CD4-positive, CD25-positive, alpha-beta regulatory T cell (primary cell): ENCODE measurements around the gene AGL. TPM values are rescaled to one million over a fixed set of nuclear protein-coding genes. Genes with fewer than 3 reads are reported as not detected.
A peak's percentile ranks its signal among the peaks of the same experiment; 100 is the strongest.
"Not testable (repeated sequence)": the region's sequence is repeated elsewhere in the genome, so short reads cannot be mapped to it uniquely, and the experiment has no call there.

Experiments
- ATAC-seq, 2 donors: fragments of 150-1000 bp; cut with Tn5 transposase; one replicate each; pipeline ENCODE4 v1.10.0; 2021; ENCODE audit warnings: low read depth in 2 of 2, moderate number of reproducible peaks in 2 of 2, moderate library complexity in 1 of 2
- DNase-seq, 3 donors: peaks; one replicate each; pipeline versions ENCODE4 v3.0.0 to v3.0.0-alpha.2; 2012 to 2022; ENCODE audit warnings: mixed read lengths in 1 of 3
- H3K27ac ChIP-seq: one replicate; pipeline ENCODE4 v1.7.0; 2013; ENCODE audit warnings: mild to moderate bottlenecking, low read length; ENCODE audit not compliant: insufficient read depth, poor library complexity, severe bottlenecking
- H3K27me3 ChIP-seq: one replicate; pipeline ENCODE4 v1.7.0; 2013; ENCODE audit warnings: low read length; ENCODE audit not compliant: control insufficient read depth, insufficient read depth
- H3K36me3 ChIP-seq: one replicate; pipeline ENCODE4 v1.7.0; 2013; ENCODE audit warnings: mild to moderate bottlenecking, low read length, moderate library complexity; ENCODE audit not compliant: control insufficient read depth, insufficient read depth
- H3K4me1 ChIP-seq: 2 replicates; pipeline ENCODE4 v1.7.0; 2013; ENCODE audit warnings: mild to moderate bottlenecking, low read length; ENCODE audit not compliant: insufficient read depth, control insufficient read depth, poor library complexity, severe bottlenecking
- H3K4me3 ChIP-seq: one replicate; pipeline ENCODE4 v1.7.0; 2013; ENCODE audit warnings: low read depth, mild to moderate bottlenecking, low read length, moderate library complexity
- H3K9me3 ChIP-seq, 2 experiments: 1 replicate in 1 of 2; 2 replicates in 1 of 2; pipeline ENCODE4 v1.7.0; 2013; ENCODE audit warnings: low read length in 2 of 2, mild to moderate bottlenecking in 1 of 2, moderate library complexity in 1 of 2; ENCODE audit not compliant: control insufficient read depth in 2 of 2
- H3K27ac Mint-ChIP-seq, 3 donors: one replicate each; pipeline ENCODE4 v1.8.0; 2020 to 2022; ENCODE audit warnings: mild to moderate bottlenecking in 3 of 3, mixed read lengths in 3 of 3, moderate library complexity in 2 of 3
- H3K27me3 Mint-ChIP-seq: one replicate; pipeline ENCODE4 v1.8.0; 2022; ENCODE audit warnings: mild to moderate bottlenecking, mixed read lengths
- H3K36me3 Mint-ChIP-seq: one replicate; pipeline ENCODE4 v1.8.0; 2020; ENCODE audit warnings: mixed read lengths
- H3K4me1 Mint-ChIP-seq, 4 donors: one replicate each; pipeline ENCODE4 v1.8.0; 2020 to 2022; ENCODE audit warnings: mixed read lengths in 4 of 4, mild to moderate bottlenecking in 1 of 4
- H3K4me3 Mint-ChIP-seq, 4 donors: one replicate each; pipeline ENCODE4 v1.8.0; 2020 to 2022; ENCODE audit warnings: mild to moderate bottlenecking in 4 of 4, mixed read lengths in 4 of 4, moderate library complexity in 3 of 4
- H3K9me3 Mint-ChIP-seq, 7 donors: one replicate each; pipeline ENCODE4 v1.8.0; 2020 to 2022; ENCODE audit warnings: mixed read lengths in 7 of 7, mild to moderate bottlenecking in 3 of 7, moderate library complexity in 2 of 7
- polyA plus RNA-seq, 4 donors: library from polyadenylated mRNA; unstranded; fragments of 300-500 nt; fragmentation: Illumina TruSeq; gene quantifications; one replicate each; pipeline ENCODE4 v1.2.3, GENCODE V29; 2021
- total RNA-seq: library from RNA; stranded (reverse); gene quantifications from one replicate; pipeline ENCODE4 v1.2.3, GENCODE V29; 2022

The AGL gene
- total and polyA plus RNA-seq, 5 donors from 2014 or later: 8.5 to 11.9 (median 9.8) TPM

DNA sequence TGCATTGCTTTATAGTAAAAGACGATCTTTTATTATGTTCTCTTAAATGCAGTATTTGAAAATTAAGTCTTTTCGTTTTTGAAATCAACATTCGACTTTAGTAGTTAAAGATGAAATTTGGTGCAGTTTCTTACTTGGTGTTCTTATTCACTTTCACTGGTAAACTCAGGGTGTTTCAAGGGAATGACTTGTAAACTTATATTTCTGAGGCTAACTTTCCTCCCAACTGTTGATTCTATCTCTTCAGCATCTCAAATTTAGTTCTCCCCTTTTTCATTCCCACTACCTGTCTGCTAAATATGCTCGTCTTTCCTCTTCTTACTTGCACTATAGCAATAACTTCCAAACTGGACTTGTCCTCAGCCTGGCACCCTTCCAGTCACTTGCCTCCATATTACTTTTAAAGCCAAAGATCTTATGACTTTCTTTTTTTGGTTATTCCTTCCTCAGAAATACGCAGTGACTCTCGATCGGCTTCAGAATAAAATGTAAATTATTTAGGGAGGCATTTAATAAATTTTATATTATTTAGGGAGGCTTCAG is 120.6 kb downstream of the AGL start:
- peak overlapping the region; percentile 78 for H3K27ac ChIP-seq
- Mint-ChIP-seq H3K4me1 (peaks cover 29 to 55% (median 45%) of the 10 kb centered on the region in 4 donors), H3K27ac (peak overlapping the region; percentile 92 to 99 (median 93)), H3K9me3 (no peaks in the 10 kb centered on the region), H3K36me3 (peaks cover 9% of the 10 kb centered on the region), H3K27me3 (peaks cover 4% of the 10 kb centered on the region), H3K4me3 (peak overlapping the region; percentile 99 to 100 (median 100))
- peaks cover 20% of the 10 kb centered on the region for H3K4me1 ChIP-seq
- no peaks in the 10 kb centered on the region for H3K9me3 ChIP-seq
- peak overlapping the region; percentile 91 for H3K4me3 ChIP-seq
- no peak for ATAC-seq
- H3K27me3 ChIP-seq: no peaks in the 10 kb centered on the region
- H3K36me3 ChIP-seq: peaks cover 12% of the 10 kb centered on the region
- DNase-seq: no peak

- H3K4me3 Mint-ChIP-seq: peak overlapping the region; percentile 53 to 89 (median 80)
- H3K27ac Mint-ChIP-seq: peak overlapping the region in 1 of 3 donors; percentile 64
- H3K4me1 Mint-ChIP-seq: peaks cover 29 to 58% (median 47%) of the 10 kb centered on the region in 4 donors
- H3K4me3 ChIP-seq, H3K9me3 ChIP-seq, H3K27ac ChIP-seq, ATAC-seq, H3K27me3 Mint-ChIP-seq, H3K9me3 Mint-ChIP-seq, H3K27me3 ChIP-seq, DNase-seq: not testable (repeated sequence)
- Histone ChIP-seq H3K4me1 (peaks cover 23% of the 10 kb centered on the region), H3K36me3 (peaks cover 17% of the 10 kb centered on the region)
- peaks cover 18% of the 10 kb centered on the region for H3K36me3 Mint-ChIP-seq
These were observed 121.9 kb downstream of the AGL start for GRCh38 chr1:99972066-99972465.

Other genes with a start within 250 kb of the AGL start
- gene PALMD, start 204.2 kb upstream of the AGL start, total RNA-seq: not detected
- not detected for gene PALMD, start 204.2 kb upstream of the AGL start, polyA plus RNA-seq
- gene FRRS1, start 83.7 kb upstream of the AGL start, total RNA-seq: 1.1 TPM
- under 1 TPM in 2 of 4 donors, not detected in 2; 0.13 to 0.39 TPM for gene FRRS1, start 83.7 kb upstream of the AGL start, polyA plus RNA-seq
- 25.1 TPM for gene SLC35A3, start 119.6 kb downstream of the AGL start, total RNA-seq
- gene SLC35A3, start 119.6 kb downstream of the AGL start, polyA plus RNA-seq: 10 to 100 TPM in 2 of 4 donors, 1 to 10 TPM in 2; 9.5 to 14.4 (median 11.9) TPM